HG03460 (cell line): ENCODE measurements around the gene SRSF11.
"Not testable (repeated sequence)": the region's sequence is repeated elsewhere in the genome, so short reads cannot be mapped to it uniquely, and the experiment has no call there.

Experiments
- ATAC-seq: cut with Tn5 transposase; IDR thresholded peaks from one replicate; pipeline ENCODE4 v1.9.1; 2021; ENCODE audit not compliant: unreplicated experiment

Gene SRSF11

GRCh38 chr1:70221238-70222121 is at the start of gene SRSF11:
TSS of gene SRSF11 (plus strand) at chr1:70221380. CDS start at chr1:70221637, 257 bp downstream.
- peak; percentile 96 for ATAC-seq

- ATAC-seq, result no peak
Measured at GRCh38 chr1:70171512-70171911, 49.7 kb upstream of the SRSF11 start.

GRCh38 chr1:70185181-70185580 is 36.0 kb upstream of the SRSF11 start:
- ATAC-seq, result not testable (repeated sequence)

- ATAC-seq, result no peak
Measured at GRCh38 chr1:70188522-70188921, 32.7 kb upstream of the SRSF11 start.

GRCh38 chr1:70190180-70190579 is 31.0 kb upstream of the SRSF11 start:
- ATAC-seq, result no peak

DNA sequence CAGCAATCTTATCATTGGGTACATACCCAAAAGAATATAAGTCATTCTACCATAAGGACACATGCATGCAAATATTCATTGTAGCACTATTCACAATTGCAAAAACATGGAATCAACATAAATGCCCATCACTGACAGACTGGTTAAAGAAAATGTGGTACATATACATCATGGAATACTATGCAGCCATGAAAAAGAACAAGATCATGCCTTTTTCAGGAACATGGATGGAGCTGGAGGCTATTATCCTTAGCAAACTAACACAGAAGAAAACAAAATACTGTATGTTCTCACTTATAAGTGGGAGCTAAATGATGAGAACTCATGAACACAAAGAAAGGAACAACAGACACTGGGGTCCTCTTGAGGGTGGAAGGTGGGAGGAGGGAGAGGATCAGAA is 28.7 kb upstream of the SRSF11 start:
- not testable (repeated sequence) for ATAC-seq

DNA sequence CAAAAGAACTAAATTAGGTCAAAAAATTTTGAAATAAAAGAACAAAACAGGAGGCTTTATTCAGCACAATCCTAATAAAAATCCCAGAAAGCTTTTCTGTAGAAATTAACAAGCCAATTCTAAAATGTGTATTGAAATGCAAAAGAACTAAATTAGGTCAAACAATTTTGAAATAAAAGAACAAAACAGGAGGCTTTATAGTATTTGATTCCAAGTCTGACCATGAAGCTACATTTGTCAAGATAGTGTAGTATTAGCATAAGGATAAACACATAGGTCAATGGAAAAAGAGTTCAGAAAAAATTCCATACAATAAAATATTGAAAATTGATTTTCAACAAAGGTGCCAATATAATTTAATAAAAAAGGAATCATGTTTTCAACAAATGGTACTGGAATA is 26.6 kb upstream of the SRSF11 start:
- ATAC-seq, result no peak

DNA sequence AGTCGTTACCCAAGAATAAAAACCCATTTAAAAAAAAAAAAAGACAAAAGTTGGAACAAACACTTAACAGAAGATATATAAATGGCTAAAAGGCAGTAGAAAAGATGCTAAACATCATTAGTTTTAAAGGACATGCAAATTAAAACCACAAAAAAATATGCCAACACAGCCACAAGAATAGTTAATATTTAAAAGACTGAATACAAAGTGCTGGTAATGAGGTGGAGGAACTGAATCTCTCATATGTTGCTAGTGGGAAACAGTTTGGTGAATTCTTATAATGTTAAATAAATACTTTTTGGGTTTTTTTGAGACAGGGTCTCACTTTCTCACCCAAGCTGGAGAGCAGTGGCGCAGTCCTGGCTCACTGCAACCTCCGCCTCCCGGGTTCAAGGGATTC is 25.8 kb upstream of the SRSF11 start:
- peak; percentile 95 for ATAC-seq

DNA sequence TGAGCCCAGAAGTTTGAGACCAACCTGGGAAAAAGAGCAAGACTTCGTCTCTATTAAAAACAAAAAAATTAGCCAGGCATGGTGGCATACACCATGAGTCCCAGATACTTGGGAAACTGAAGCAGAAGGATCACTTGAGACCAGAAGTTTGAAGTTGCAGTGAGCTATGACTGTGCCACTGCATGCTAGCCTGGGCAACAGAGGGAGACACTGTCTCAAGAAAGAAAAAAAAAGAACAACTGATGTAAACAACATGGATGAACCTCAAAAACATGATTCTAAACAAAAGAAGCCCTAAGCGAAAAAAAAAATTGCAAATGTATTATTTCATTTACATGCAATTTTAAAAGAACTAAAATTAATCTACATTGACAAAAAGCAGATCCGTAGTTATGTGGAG is 24.8 kb upstream of the SRSF11 start:
- no peak for ATAC-seq

DNA sequence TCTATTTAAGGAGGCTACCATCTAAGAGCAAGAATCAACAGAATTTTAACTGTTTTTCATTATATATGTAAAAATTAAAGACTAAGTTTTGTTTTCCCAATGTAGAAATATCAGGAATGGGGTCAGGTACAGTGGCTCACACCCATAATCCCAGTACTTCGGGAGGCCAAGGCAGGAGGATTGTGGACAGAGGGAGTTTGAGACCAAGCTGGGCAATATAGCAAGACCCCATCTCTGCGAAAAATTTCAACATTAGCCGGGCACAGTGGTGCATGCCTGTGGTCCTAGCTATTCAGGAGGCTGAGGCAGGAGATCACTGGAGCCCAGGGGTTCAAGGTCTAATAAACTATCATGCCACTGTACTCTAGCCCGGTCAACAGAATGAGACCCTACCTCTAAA is 21.1 kb upstream of the SRSF11 start:
- ATAC-seq, result no peak

DNA sequence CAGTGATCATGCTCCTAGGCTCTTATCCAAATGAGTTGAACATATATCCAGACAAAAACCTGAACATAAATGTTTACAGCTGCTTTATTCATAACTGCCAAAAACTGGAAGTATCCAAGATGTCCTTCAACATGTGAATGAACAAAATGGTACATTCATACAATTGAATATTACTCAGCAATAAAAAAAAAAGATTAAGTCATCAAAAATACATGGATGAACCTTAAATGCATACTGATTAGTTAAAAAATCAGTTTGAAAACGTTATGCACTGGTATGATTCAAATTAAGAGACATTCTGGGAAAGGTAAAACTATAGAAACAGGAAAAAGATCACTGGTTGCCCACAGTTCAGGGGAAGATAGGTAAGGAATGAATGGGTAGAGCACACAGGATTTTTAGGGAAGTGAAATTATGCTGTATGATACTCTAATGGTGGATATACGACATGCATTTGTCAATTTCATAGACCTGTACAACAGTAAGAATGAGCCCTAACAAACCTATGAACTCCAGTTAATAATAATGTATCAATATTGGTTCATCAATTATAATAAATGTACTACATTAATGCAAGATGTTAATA is 18.9 kb upstream of the SRSF11 start:
- no peak for ATAC-seq

GRCh38 chr1:70204139-70204538 is 17.0 kb upstream of the SRSF11 start:
- ATAC-seq, result no peak

GRCh38 chr1:70204600-70204999 is 16.6 kb upstream of the SRSF11 start:
- ATAC-seq, result no peak

DNA sequence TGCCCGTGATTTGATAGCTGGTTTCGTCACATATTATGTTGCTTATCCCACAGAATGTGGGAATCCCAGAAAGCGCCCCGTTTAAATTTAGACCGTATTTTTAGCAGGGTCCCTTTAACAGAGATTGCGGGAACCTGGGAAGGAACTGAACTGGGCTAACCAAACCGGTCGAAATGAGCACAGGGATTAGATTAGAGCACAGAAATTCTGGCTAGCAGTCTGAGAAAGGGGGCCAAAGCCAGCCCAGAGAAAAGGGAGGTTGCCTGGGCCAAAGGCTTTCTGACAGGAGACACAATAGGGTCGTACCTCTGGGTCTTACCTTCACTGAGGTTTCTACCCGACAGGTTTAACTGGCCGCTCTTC is 16.1 kb upstream of the SRSF11 start:
- peak; percentile 31 for ATAC-seq

DNA sequence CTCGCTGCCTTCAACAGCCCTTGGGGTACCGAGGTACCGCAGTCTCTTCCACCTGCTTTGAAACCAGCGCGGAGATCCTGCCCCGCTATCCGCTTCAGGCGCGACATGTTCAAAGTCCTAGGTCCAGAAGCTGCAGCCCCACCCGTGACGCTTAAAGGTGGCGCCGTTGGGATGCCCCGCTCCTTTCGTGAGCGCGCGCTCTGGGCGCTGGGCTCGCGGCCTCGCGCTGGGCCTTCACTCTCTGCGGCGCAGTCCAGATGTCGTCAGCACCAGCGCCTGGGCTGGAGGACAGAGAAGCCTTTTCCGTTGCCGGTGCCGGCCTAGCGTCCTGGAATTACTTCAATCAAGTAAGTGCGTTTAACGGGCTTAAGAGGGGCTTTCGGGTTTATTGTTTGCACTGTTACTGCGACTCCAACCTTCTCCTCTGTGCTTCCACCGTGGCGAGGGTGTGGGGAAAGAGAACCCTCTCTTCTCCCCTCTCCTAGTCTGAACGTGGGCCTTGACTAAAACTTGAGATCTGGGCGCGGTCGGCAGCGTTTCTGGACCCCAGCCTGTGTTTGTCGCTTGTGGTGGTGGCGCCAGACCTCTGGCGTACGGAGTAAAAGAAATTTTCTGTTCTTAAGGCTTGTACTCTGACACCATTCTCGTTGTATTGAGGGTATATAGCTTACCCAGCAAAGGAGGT is 15.6 kb upstream of the SRSF11 start, which contains the start of gene LRRC40:
Gene LRRC40 (minus strand): TSS at position 146 of the 685 bp plus-strand sequence. CDS start 39 bp downstream, at position 107.
- ATAC-seq, result peak; percentile 64

GRCh38 chr1:70206833-70207232 is 14.3 kb upstream of the SRSF11 start:
- not testable (repeated sequence) for ATAC-seq

- no peak for ATAC-seq
Measured at GRCh38 chr1:70207492-70207891, 13.7 kb upstream of the SRSF11 start.

- ATAC-seq, result no peak
Measured at GRCh38 chr1:70208292-70208691, 12.9 kb upstream of the SRSF11 start.

GRCh38 chr1:70210820-70211219 is 10.4 kb upstream of the SRSF11 start:
- no peak for ATAC-seq

GRCh38 chr1:70211541-70211940 is 9.6 kb upstream of the SRSF11 start:
- no peak for ATAC-seq

DNA sequence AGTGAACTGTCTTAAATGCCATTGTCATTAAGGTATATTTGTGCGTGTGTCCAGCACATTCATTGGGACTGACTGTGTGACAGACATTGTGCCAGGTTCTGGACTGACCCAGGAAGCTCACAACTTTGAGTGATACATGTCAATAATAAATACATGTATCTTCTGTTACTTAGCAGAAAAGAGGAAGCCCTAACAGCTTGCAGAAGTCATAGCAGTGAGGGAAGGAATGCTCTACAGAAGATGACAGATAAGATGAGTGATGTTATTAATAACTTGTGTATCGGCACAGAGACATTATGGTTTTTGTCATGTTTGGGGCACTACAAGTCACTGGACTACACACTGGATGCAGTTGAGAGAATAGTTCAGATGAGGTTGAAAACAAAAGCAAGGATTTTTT is 1.2 kb upstream of the SRSF11 start:
- ATAC-seq, result no peak
